HEK293T (cell line): ENCODE data around the gene FA2H.
"Not testable (repeated sequence)": the region's sequence is repeated elsewhere in the genome, so short reads cannot be mapped to it uniquely, and the experiment has no call there.

Experiments
- CTCF ChIA-PET: fragments of 350-600 bp; formaldehyde crosslinking; extraction: SDS; loops from one replicate; lab custom pipeline; 2021; ENCODE audit warnings: antibody characterized with exemption, inconsistent platforms; lab: Yijun Ruan, JAX
- POLR2A ChIA-PET: fragments of 350-600 bp; formaldehyde crosslinking; extraction: SDS; loops from one replicate; lab custom pipeline; 2020; ENCODE audit warnings: antibody characterized with exemption, inconsistent platforms; lab: Yijun Ruan, JAX
- DNase-seq: peaks from one replicate; pipeline ENCODE4 v3.0.0; 2012; ENCODE audit warnings: mixed read lengths; ENCODE audit errors: extremely low spot score
- ARNT ChIP-seq: fragments of 450-650 bp; IDR thresholded peaks from 2 replicates; pipeline ENCODE4 v1.6.1; 2017; ENCODE audit warnings: mild to moderate bottlenecking
- BHLHE40 ChIP-seq: fragments of 450-650 bp; IDR thresholded peaks from 2 replicates; pipeline ENCODE4 v1.6.1; 2016; ENCODE audit warnings: mild to moderate bottlenecking, moderate library complexity, borderline replicate concordance
- CTBP1 ChIP-seq: fragments of 450-650 bp; IDR thresholded peaks from 2 replicates; pipeline ENCODE4 v1.6.1; 2016; ENCODE audit warnings: borderline replicate concordance
- ELF4 ChIP-seq: fragments of 450-650 bp; IDR thresholded peaks from 2 replicates; pipeline ENCODE4 v1.6.1; 2017; ENCODE audit warnings: antibody characterized with exemption
- FOXA1 ChIP-seq: fragments of 450-650 bp; IDR thresholded peaks from 2 replicates; pipeline ENCODE4 v1.6.1; 2016; ENCODE audit warnings: mild to moderate bottlenecking
- FOXK2 ChIP-seq: fragments of 450-650 bp; IDR thresholded peaks from 2 replicates; pipeline ENCODE4 v1.6.1; 2016; ENCODE audit warnings: mild to moderate bottlenecking
- FOXM1 ChIP-seq: fragments of 450-650 bp; IDR thresholded peaks from 2 replicates; pipeline ENCODE4 v1.6.1; 2017; ENCODE audit warnings: mild to moderate bottlenecking, borderline replicate concordance
- HDGF ChIP-seq: fragments of 450-650 bp; IDR thresholded peaks from 2 replicates; pipeline ENCODE4 v1.6.1; 2017; ENCODE audit warnings: antibody characterized with exemption, borderline replicate concordance
- L3MBTL2 ChIP-seq: fragments of 450-650 bp; conservative IDR thresholded peaks from 2 replicates; pipeline ENCODE4 v1.6.1; 2016; ENCODE audit warnings: mild to moderate bottlenecking
- LEF1 ChIP-seq: fragments of 450-650 bp; IDR thresholded peaks from 2 replicates; pipeline ENCODE4 v1.6.1; 2017; ENCODE audit warnings: mild to moderate bottlenecking, borderline replicate concordance
- NFRKB ChIP-seq: fragments of 450-650 bp; IDR thresholded peaks from 2 replicates; pipeline ENCODE4 v1.6.1; 2016; ENCODE audit warnings: mild to moderate bottlenecking, moderate library complexity
- PKNOX1 ChIP-seq: fragments of 450-650 bp; IDR thresholded peaks from 2 replicates; pipeline ENCODE4 v1.6.1; 2016
- SP1 ChIP-seq: fragments of 450-650 bp; IDR thresholded peaks from 2 replicates; pipeline ENCODE4 v1.6.1; 2017
- SUZ12 ChIP-seq: fragments of 450-650 bp; IDR thresholded peaks from 2 replicates; pipeline ENCODE4 v1.6.1; 2016; ENCODE audit warnings: mild to moderate bottlenecking
- TARDBP ChIP-seq: fragments of 450-650 bp; IDR thresholded peaks from 2 replicates; pipeline ENCODE4 v1.6.1; 2016
- ZNF384 ChIP-seq: fragments of 450-650 bp; IDR thresholded peaks from 2 replicates; pipeline ENCODE4 v1.6.1; 2016

The FA2H gene

GRCh38 chr16:74724820-74725549 is 49.6 kb downstream of the FA2H start:
- ChIA-PET CTCF (interaction anchor here (1.7 to 2.0 kb wide), 2 partner anchors 12 to 138 kb away, joined by 4 to 6 read pairs; no protein-coding TSS in a partner anchor), POLR2A (no interaction called here)
- DNase-seq = no peak
- TF ChIP-seq PKNOX1 = no peak
- no peak for TF ChIP-seq ARNT
- no peak for TF ChIP-seq ELF4

DNA sequence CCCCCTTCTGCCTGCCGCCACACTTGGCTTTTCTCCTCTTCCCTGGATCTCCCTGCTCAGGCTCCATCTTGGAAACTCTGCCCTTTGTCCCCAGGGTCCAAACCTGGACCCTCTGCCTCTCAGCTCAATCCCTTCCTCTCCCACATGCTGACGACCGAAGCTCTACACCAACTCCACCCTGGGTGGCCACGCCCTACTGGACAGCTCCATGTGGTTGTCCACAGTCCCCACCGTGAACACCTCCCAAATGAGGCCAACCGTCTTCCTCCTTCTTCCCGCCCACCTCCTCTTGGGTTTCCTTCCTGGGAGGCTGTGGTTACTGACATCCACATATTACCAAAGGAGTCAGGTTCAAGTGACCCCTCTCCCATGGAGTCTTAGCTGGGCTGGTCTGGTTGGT is 51.4 kb downstream of the FA2H start:
- DNase-seq = no peak
- TF ChIP-seq LEF1 (no peak), FOXK2 (no peak), FOXM1 (no peak), HDGF (no peak), NFRKB (no peak), ARNT (no peak), PKNOX1 (no peak), SUZ12 (no peak), BHLHE40 (no peak), TARDBP (no peak), CTBP1 (no peak), L3MBTL2 (no peak), SP1 (no peak), FOXA1 (no peak), ELF4 (no peak), ZNF384 (no peak)
- ChIA-PET CTCF (interaction anchor here (0.6 kb wide), 1 partner anchor 91 kb away, joined by 4 read pairs; no protein-coding TSS in a partner anchor), POLR2A (no interaction called here)

GRCh38 chr16:74722156-74722555 is 52.5 kb downstream of the FA2H start:
- DNase-seq, POLR2A ChIA-PET, CTCF ChIA-PET: not testable (repeated sequence)

DNA sequence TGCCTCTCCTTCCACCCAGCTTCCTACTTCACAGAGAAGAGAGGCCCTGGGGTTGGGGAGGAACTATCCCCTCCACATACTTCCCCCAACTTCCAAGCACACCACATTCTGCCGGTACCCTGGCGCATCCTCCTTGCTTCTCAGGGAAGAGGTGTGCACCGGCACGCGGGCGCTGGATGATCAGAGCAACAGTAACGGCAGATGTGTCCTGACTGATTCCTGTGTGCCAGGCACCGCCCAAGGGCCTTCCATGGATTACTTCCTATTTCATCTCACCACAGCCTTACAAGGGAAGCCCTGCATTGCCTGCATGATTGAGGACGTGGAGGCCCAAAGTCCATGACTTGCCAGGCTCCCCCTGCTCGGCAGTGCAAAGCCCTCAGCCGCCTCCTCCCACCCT is 52.9 kb downstream of the FA2H start:
- ChIA-PET CTCF (interaction anchor here (1.2 kb wide), 1 partner anchor 141 kb away, joined by 5 read pairs; no protein-coding TSS in a partner anchor), POLR2A (no interaction called here)
- DNase-seq = no peak
- TF ChIP-seq SUZ12 (no peak), BHLHE40 (no peak), HDGF (no peak), L3MBTL2 (no peak)

- ChIA-PET POLR2A (no interaction called here), CTCF (interaction anchor here (0.6 to 1.2 kb wide), 2 partner anchors 42 to 142 kb away, joined by 4 to 5 read pairs; no protein-coding TSS in a partner anchor)
- DNase-seq = no peak
- TF ChIP-seq FOXA1 = no peak
- TF ChIP-seq ZNF384 = no peak
- no peak for TF ChIP-seq PKNOX1
- TF ChIP-seq LEF1 = no peak
- no peak for TF ChIP-seq FOXM1
- no peak for TF ChIP-seq NFRKB
- no peak for TF ChIP-seq SP1
- no peak for TF ChIP-seq BHLHE40
- no peak for TF ChIP-seq FOXK2
- TF ChIP-seq CTBP1 = no peak
- TF ChIP-seq TARDBP = no peak
- TF ChIP-seq ELF4 = no peak
Observed at GRCh38 chr16:74720579-74720978, 54.0 kb downstream of the FA2H start.

DNA sequence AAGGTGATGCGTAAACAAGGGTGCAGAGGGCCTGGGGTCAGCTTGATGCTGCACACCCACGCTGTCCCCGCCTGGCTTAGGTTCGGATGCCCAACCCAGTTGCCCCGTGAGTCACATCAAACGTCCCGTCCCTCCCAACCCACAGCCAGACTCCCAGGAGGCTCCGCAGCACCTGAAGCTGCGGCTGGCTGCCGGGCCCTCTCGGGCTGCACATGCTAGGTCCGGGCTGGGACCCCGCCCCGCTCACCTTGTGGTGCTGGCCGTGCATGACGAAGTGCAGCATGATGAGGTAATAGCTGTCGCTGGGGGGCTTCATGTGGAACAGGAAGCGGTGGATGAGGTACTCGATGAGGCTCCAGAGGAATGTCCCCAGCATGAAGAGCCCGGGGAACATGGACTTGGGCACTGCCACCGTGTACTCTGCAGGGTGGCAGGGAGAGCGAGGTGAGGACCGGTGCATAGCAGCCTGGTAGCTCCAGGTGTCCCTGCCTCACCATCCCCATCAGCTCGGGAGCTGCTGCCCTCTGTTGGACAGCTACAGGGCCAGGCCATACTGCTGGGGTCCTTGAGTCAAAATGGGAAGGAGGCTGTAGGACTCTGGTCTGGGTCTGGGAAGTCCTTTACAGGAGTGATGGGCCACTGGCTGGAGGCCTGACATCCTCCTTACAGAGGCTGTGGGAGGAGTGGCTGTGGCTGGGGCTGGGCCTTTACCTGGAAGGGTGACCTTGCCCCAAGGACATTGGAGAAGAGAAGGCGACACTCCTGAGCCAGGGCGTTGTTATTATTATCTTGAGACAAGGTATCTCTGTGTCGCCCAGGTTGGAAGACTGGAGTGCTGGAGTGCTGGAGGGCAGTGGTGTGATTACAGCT is 55.6 kb downstream of the FA2H start:
- ChIA-PET POLR2A (no interaction called here), CTCF (interaction anchor here (0.6 kb wide), 1 partner anchor 144 kb away, joined by 3 read pairs; no protein-coding TSS in a partner anchor)
- no peak for TF ChIP-seq SP1
- no peak for TF ChIP-seq BHLHE40
- TF ChIP-seq TARDBP = no peak
- TF ChIP-seq SUZ12 = no peak
- no peak for TF ChIP-seq FOXA1
- TF ChIP-seq ZNF384 = no peak
- no peak for TF ChIP-seq ELF4
- TF ChIP-seq L3MBTL2 = no peak
- no peak for TF ChIP-seq NFRKB
- no peak for TF ChIP-seq CTBP1
- no peak for TF ChIP-seq PKNOX1
- TF ChIP-seq FOXK2 = no peak
- no peak for TF ChIP-seq HDGF
- no peak for TF ChIP-seq ARNT
- TF ChIP-seq LEF1 = no peak
- TF ChIP-seq FOXM1 = no peak
- no peak for DNase-seq
